ENCODE results near the gene ZNF804B.

ZNF804B gene

GRCh38 chr7:88967432-88967831 is 207.9 kb downstream of the ZNF804B start:
- DNase-seq (ENCODE audit: low read depth, low spot score): no peak

GRCh38 chr7:88969167-88969566 is 209.7 kb downstream of the ZNF804B start:
- DNase-seq (ENCODE audit: low read depth, low spot score): no peak

- no peak for DNase-seq (ENCODE audit: low read depth, low spot score)
These were observed 225.8 kb downstream of the ZNF804B start for GRCh38 chr7:88985295-88985694.

GRCh38 chr7:89001306-89001705 is 241.8 kb downstream of the ZNF804B start:
- DNase-seq (ENCODE audit: low read depth, low spot score): no peak

GRCh38 chr7:89002981-89003956 is 243.8 kb downstream of the ZNF804B start:
- peak; percentile 13 for DNase-seq (ENCODE audit: low read depth, low spot score)

- DNase-seq (ENCODE audit: low read depth, low spot score): no peak
These were observed 252.5 kb downstream of the ZNF804B start for GRCh38 chr7:89012016-89012415.

GRCh38 chr7:89017695-89018094 is 258.2 kb downstream of the ZNF804B start:
- DNase-seq (ENCODE audit: low read depth, low spot score): no peak

GRCh38 chr7:89021741-89022140 is 262.2 kb downstream of the ZNF804B start:
- no peak for DNase-seq (ENCODE audit: low read depth, low spot score)

- no peak for DNase-seq (ENCODE audit: low read depth, low spot score)
These were observed 263.7 kb downstream of the ZNF804B start for GRCh38 chr7:89023206-89023605.

- DNase-seq (ENCODE audit: low read depth, low spot score): no peak
These were observed 264.4 kb downstream of the ZNF804B start for GRCh38 chr7:89023877-89024276.

GRCh38 chr7:89027781-89028180 is 268.3 kb downstream of the ZNF804B start:
- no peak for DNase-seq (ENCODE audit: low read depth, low spot score)

- no peak for DNase-seq (ENCODE audit: low read depth, low spot score)
These were observed 268.8 kb downstream of the ZNF804B start for GRCh38 chr7:89028319-89028718.

GRCh38 chr7:89029864-89030263 is 270.4 kb downstream of the ZNF804B start:
- no peak for DNase-seq (ENCODE audit: low read depth, low spot score)

- no peak for DNase-seq (ENCODE audit: low read depth, low spot score)
These were observed 281.7 kb downstream of the ZNF804B start for GRCh38 chr7:89041240-89041639.

- DNase-seq (ENCODE audit: low read depth, low spot score): no peak
These were observed 283.4 kb downstream of the ZNF804B start for GRCh38 chr7:89042940-89043339.

- no peak for DNase-seq (ENCODE audit: low read depth, low spot score)
These were observed 289.5 kb downstream of the ZNF804B start for GRCh38 chr7:89049043-89049442.

GRCh38 chr7:89053130-89053529 is 293.6 kb downstream of the ZNF804B start:
- no peak for DNase-seq (ENCODE audit: low read depth, low spot score)

- no peak for DNase-seq (ENCODE audit: low read depth, low spot score)
These were observed 294.9 kb downstream of the ZNF804B start for GRCh38 chr7:89054361-89054760.

- DNase-seq (ENCODE audit: low read depth, low spot score): no peak
These were observed 300.7 kb downstream of the ZNF804B start for GRCh38 chr7:89060234-89060633.

GRCh38 chr7:89064831-89065230 is 305.3 kb downstream of the ZNF804B start:
- DNase-seq (ENCODE audit: low read depth, low spot score): no peak

GRCh38 chr7:89067048-89067447 is 307.5 kb downstream of the ZNF804B start:
- DNase-seq (ENCODE audit: low read depth, low spot score): no peak

- no peak for DNase-seq (ENCODE audit: low read depth, low spot score)
These were observed 312.6 kb downstream of the ZNF804B start for GRCh38 chr7:89072081-89072480.

GRCh38 chr7:89073776-89074175 is 314.3 kb downstream of the ZNF804B start:
- DNase-seq (ENCODE audit: low read depth, low spot score): no peak

Data from brain pericyte (primary cell).